ENCODE results near the gene CMTM1. TPM values are rescaled to one million over a fixed set of nuclear protein-coding genes. Genes with fewer than 3 reads are reported as not detected.
A peak's percentile ranks its signal among the peaks of the same experiment; 100 is the strongest.

Gene CMTM1
- total RNA-seq, 3 donors from 2014 or later: 1.6 to 2.9 (median 1.9) TPM

- Histone ChIP-seq H3K27ac (peak within 1 kb of the TSS; percentile 95 to 97), H3K4me1 (no peaks in the 10 kb centered on the region), H3K36me3 (no peaks in the 10 kb centered on the region), H3K4me3 (peak within 1 kb of the TSS; percentile 68 to 81 (median 78)), H3K27me3 (no peaks in the 10 kb centered on the region), H3K9me3 (no peaks in the 10 kb centered on the region)
- DNase-seq (ENCODE audit: low spot score in 2 of 2): peak in 1 of 2 donors; percentile 48
- no peak for TF ChIP-seq POLR2A (IDR thresholded peaks at IDR 0.05)
- TF ChIP-seq POLR2AphosphoS5 (IDR thresholded peaks at IDR 0.05): peak in 1 of 3 donors; percentile 25
- TF ChIP-seq CTCF (IDR thresholded peaks at IDR 0.05): peak in 1 of 3 donors; percentile 14
- intact Hi-C loops (cut with DNase I; ENCODE audit: low total_unique reads): no loop called here
These were observed 16.7 kb upstream of the CMTM1 start, which contains the start of gene TK2 for GRCh38 chr16:66549284-66550131. TK2 (minus strand) TSS chr16:66550122; CDS start chr16:66550061, 61 bp downstream.

- H3K27me3 ChIP-seq: no peaks in the 10 kb centered on the region
- no peaks in the 10 kb centered on the region for H3K4me1 ChIP-seq
- intact Hi-C loops (cut with DNase I; ENCODE audit: low total_unique reads): no loop called here
- TF ChIP-seq POLR2A (IDR thresholded peaks at IDR 0.05) (no peak), POLR2AphosphoS5 (IDR thresholded peaks at IDR 0.05) (no peak), CTCF (IDR thresholded peaks at IDR 0.05) (peak in 2 of 3 donors; percentile 11 to 27)
- H3K4me3 ChIP-seq: no peak overlapping the region
- H3K36me3 ChIP-seq: no peaks in the 10 kb centered on the region
- no peak for DNase-seq (ENCODE audit: low spot score in 2 of 2)
- no peaks in the 10 kb centered on the region for H3K9me3 ChIP-seq
- H3K27ac ChIP-seq: peak overlapping the region; percentile 92 to 95
These were observed 14.9 kb upstream of the CMTM1 start for GRCh38 chr16:66551348-66551759.

- intact Hi-C loops (cut with DNase I; ENCODE audit: low total_unique reads): no loop called here
- Histone ChIP-seq H3K36me3 (no peaks in the 10 kb centered on the region), H3K9me3 (no peaks in the 10 kb centered on the region), H3K27me3 (no peaks in the 10 kb centered on the region), H3K4me1 (no peaks in the 10 kb centered on the region), H3K27ac (peak overlapping the region; percentile 92 to 95), H3K4me3 (peak overlapping the region; percentile 65 to 75 (median 72))
- DNase-seq (ENCODE audit: low spot score in 2 of 2): no peak
- TF ChIP-seq POLR2A (IDR thresholded peaks at IDR 0.05): no peak
- TF ChIP-seq CTCF (IDR thresholded peaks at IDR 0.05): no peak
- TF ChIP-seq POLR2AphosphoS5 (IDR thresholded peaks at IDR 0.05): no peak
These were observed 14.4 kb upstream of the CMTM1 start for GRCh38 chr16:66551788-66552285.

GRCh38 chr16:66552286-66553177 is 13.7 kb upstream of the CMTM1 start, which contains the start of gene CKLF:
CKLF (plus strand) TSS chr16:66552576; CDS start chr16:66552716, 140 bp downstream.
- H3K27me3 ChIP-seq: no peaks in the 10 kb centered on the region
- H3K4me1 ChIP-seq: no peaks in the 10 kb centered on the region
- no peaks in the 10 kb centered on the region for H3K9me3 ChIP-seq
- H3K4me3 ChIP-seq: peak within 1 kb of the TSS; percentile 65 to 75 (median 72)
- DNase-seq (ENCODE audit: low spot score in 2 of 2): peak; percentile 84 to 86
- peak within 1 kb of the TSS; percentile 92 to 95 for H3K27ac ChIP-seq
- TF ChIP-seq POLR2A (IDR thresholded peaks at IDR 0.05): peak; percentile 55
- TF ChIP-seq POLR2AphosphoS5 (IDR thresholded peaks at IDR 0.05): peak; percentile 72 to 83 (median 79)
- TF ChIP-seq CTCF (IDR thresholded peaks at IDR 0.05): no peak
- H3K36me3 ChIP-seq: no peaks in the 10 kb centered on the region
- intact Hi-C loops (cut with DNase I; ENCODE audit: low total_unique reads): no loop called here
